HUDEP-2 (cell line): ENCODE data around the gene KMO.

Experiments
- DNase-seq, 76 experiments: peaks; one replicate each; lab custom pipeline; 2025; ENCODE audit not compliant: unreplicated experiment in 76 of 76; lab: John Stamatoyannopoulos, UW

KMO gene

GRCh38 chr1:241591736-241592135, 59.6 kb downstream of the KMO start:
- no peak for DNase-seq

DNA sequence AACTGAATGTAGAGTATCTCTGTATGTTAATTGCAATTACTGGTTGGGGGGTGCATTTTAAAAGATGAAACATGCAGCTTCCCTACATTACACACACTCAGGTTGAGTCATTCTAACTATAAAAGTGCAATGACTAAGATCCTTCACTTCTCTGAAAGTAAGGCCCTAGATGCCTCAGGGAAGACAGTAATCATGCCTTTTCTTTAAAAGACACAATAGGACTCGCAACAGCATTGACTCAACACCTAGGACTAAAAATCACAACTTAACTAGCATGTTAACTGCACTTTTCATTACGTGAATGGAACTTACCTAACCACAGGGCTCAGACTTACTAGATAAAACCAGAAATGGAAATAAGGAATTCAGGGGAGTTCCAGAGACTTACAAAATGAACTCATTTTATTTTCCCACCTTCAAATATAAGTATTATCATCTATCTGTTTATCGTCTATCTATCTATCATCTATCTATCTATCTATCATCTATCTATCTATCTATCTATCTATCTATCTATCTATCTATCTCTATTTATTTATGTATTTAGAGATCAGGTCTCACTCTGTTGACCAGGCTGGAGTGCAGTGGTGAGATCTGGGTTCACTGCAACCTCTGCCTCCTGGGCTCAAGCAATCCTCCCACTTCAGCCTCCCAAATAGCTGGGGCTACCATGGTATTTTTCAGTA, 60.2 kb downstream of the KMO start:
- no peak for DNase-seq

DNA sequence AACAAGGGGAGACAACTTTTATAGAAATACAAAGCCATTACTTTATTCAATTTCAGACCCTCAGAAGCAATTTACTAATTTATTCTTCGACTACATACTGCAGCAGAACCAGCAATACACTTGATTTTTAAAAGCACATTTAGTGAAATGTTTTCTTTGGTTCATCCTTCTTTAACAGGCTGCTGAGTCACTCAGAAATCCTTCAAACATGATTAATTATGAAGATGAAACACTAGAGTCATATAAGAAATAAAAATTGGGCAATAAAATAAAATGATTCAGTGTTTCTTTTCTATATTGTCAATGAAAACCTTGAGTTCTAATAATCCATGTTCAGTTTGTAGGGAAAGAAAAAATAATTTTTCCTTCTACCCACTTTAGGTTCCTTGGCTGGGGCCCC, 61.0 kb downstream of the KMO start:
- no peak for DNase-seq

- DNase-seq: no peak
Observed at GRCh38 chr1:241596633-241597032, 64.5 kb downstream of the KMO start.

- DNase-seq: no peak
Observed at GRCh38 chr1:241598249-241598648, 66.1 kb downstream of the KMO start.

DNA sequence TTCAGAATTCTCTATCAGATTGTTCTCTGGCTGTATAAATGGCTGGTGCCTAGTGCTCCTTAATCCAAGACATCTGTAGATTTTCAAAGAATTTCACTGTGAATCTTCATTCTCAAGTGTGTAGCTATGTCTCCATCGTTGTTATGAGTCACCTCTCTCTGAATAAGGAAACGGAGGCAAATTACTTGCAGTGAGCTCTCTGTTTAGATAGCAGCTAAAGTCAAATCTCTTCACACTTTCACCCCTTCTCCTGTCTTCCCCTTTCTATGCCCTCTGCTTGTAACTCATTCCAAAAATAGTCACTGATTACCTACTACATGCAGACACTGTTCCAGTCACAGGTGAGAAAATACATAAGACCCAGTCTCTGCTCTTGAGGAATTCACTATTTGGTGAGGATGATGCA, 68.3 kb downstream of the KMO start:
- DNase-seq: no peak

DNA sequence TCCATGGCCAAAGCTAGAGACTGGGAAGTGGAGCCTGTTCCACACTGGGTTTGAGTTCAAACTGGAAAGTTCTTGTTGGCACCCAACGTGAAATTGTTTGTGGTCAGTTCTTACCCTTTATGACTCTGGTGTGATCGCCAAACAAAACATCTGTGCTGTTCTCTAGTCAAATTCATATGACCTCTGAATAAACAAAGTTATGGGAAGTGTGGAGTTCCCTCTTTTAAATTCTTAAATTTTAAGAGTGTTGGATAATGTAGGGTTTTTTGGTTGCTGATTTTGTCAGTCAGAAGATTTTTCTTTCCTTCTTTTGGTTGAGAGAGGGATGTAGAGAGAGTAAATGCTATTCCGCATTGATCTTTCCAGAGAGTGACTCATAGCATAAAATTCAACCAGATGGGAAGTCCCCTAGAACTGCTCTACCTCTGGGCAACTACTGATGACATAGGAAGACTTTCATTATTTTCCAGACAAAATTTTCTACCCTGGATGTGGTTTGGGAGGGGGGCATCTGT, 71.6 kb downstream of the KMO start:
- DNase-seq: no peak

- no peak for DNase-seq
Observed at GRCh38 chr1:241605146-241605805, 73.1 kb downstream of the KMO start.

GRCh38 chr1:241606544-241606943, 74.4 kb downstream of the KMO start:
- no peak for DNase-seq

- no peak for DNase-seq
Observed at GRCh38 chr1:241607497-241607896, 75.3 kb downstream of the KMO start.

DNA sequence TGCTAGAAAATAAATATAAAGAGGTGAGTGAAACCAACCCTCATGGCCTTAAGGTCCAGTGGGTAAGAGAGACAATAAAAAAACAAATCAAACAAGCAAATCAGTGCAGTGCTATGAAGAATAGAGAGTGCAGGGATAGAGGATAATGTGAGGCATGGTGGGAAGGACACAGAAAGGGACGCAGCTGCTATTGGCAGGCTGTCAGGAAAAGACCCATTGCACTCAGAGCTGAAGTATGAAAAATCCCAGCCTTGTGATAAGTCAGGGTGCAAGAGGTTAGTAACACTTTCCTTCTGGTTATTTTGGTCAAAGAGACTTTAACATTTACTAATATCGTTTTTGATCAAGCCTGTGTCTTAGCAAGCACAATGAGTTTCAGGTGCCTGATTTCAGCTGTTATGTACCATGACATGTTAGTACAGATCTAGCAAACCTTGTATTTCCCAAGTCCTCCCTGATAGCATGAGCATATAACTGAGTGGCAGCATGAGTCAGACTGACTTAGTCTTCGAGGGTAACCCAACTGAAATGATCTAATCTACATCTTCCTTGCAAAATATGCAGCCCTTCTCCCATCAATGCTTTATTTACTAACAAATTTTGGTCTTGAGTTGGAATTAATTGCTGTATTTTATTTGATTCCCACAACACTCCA, 76.3 kb downstream of the KMO start:
- peak in 2 of 76 experiments; percentile 4 to 19 for DNase-seq

- peak in 39 of 76 experiments; percentile 6 to 70 (median 26) for DNase-seq
Observed at GRCh38 chr1:241610056-241610815, 78.1 kb downstream of the KMO start.

- DNase-seq: peak in 36 of 76 experiments; percentile 3 to 74 (median 51)
Observed at GRCh38 chr1:241611063-241611462, 78.9 kb downstream of the KMO start.

- no peak for DNase-seq
Observed at GRCh38 chr1:241611736-241612135, 79.6 kb downstream of the KMO start.

- DNase-seq: no peak
Observed at GRCh38 chr1:241612533-241613477, 80.6 kb downstream of the KMO start.

GRCh38 chr1:241614144-241614543, 82.0 kb downstream of the KMO start:
- DNase-seq: no peak

DNA sequence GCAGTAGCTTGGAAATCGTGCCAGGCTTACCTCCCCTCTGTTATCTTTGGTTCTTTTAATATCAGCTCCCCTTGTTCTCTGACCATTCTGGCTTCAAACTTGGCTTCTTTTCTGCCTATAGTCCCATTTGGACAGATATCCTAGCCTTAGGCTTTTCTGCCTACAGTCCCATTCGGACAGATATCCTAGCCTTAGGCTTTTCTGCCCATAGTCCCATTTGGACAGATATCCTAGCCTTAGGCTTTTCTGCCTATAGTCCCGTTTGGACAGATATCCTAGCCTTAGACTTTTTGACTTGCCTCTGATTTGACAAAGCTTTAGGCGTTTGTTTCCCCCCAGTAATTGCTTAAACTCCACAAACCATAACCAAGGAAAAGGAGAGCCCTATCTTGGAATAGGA, 82.4 kb downstream of the KMO start:
- DNase-seq: no peak

GRCh38 chr1:241615043-241615974, 83.1 kb downstream of the KMO start:
- no peak for DNase-seq

GRCh38 chr1:241617426-241617825, 85.2 kb downstream of the KMO start:
- no peak for DNase-seq
